LNCaP clone FGC (cell line): ENCODE measurements around the gene ENDOD1.
A peak's percentile ranks its signal among the peaks of the same experiment; 100 is the strongest.

Experiments
- DNase-seq: peaks from one replicate; pipeline ENCODE4 v3.0.0-alpha.2; 2011; ENCODE audit warnings: low read depth
- H3K4me3 ChIP-seq: 2 replicates; pipeline ENCODE4 v1.5.1; 2011; ENCODE audit warnings: mild to moderate bottlenecking, low read depth, low read length, control low read depth
- TF ChIP-seq, protein P1 (sequence below): IDR thresholded peaks from 2 replicates; pipeline ENCODE4 v1.5.1; 2012; ENCODE audit warnings: mild to moderate bottlenecking; ENCODE audit not compliant: control insufficient read depth, insufficient read depth; ENCODE audit errors: extremely low read depth

Gene ENDOD1

DNA sequence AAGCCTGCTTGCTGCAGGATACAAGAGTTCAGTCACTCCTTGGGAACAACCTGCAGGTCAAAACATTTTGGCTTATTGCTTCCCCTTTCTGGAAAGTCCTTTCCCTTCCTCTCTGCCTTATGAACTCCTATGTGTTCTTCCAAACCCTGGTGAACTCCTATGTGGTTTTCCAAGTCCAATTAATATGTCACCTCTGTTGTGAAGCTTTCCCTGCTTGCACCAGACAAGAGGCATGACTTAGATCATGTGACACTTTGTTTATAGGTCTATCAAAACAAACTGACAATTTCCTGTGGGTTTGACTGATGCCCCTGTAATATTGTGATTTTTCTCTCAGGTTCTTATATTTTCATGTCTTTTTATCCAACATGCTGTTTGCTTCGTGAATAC, 64.2 kb downstream of the ENDOD1 start:
- TF ChIP-seq, protein P1, sequence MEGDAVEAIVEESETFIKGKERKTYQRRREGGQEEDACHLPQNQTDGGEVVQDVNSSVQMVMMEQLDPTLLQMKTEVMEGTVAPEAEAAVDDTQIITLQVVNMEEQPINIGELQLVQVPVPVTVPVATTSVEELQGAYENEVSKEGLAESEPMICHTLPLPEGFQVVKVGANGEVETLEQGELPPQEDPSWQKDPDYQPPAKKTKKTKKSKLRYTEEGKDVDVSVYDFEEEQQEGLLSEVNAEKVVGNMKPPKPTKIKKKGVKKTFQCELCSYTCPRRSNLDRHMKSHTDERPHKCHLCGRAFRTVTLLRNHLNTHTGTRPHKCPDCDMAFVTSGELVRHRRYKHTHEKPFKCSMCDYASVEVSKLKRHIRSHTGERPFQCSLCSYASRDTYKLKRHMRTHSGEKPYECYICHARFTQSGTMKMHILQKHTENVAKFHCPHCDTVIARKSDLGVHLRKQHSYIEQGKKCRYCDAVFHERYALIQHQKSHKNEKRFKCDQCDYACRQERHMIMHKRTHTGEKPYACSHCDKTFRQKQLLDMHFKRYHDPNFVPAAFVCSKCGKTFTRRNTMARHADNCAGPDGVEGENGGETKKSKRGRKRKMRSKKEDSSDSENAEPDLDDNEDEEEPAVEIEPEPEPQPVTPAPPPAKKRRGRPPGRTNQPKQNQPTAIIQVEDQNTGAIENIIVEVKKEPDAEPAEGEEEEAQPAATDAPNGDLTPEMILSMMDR: no peak
- no peak for DNase-seq
- no peak overlapping the region for H3K4me3 ChIP-seq

DNA sequence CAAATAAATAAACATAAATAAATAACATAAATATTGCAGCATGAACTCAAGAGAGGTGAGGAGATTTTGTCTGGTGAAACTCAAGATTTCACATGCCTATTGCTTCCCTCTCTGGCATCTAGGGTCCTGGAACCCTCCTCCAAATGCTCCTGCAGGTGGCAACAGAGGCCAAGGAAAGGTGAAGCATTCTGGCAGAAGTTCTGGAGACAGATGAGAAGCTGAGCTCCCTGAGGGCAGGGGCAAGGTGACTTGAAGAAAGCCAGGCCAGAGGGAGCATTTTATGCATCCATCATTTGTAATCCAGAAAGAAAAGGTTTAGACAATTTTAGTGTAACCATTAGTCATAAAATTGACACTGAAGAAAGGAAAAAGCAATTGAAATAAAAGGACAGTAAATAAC, 64.9 kb downstream of the ENDOD1 start:
- TF ChIP-seq, protein P1: peak; percentile 86
- H3K4me3 ChIP-seq: no peak overlapping the region
- peak; percentile 50 for DNase-seq

DNA sequence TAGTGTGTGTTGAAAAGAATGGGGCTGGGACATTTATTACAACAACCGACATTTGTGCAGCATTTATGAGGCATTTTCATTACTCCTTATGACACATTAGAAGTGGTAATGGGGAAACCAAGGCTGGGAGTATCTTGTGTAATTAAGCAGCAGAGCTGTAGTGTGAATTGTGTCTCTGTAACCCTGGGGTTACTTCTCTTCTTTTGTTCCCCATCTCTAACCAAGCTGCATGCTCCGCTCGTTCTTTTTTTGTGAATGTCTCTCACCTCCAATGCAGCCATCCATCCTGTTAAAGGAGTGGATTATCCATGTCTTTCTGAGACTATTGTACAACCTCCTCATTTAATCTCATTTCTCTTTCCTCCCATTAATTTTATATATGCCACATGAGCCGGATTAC, 65.7 kb downstream of the ENDOD1 start:
- no peak for DNase-seq
- TF ChIP-seq, protein P1: no peak
- no peak overlapping the region for H3K4me3 ChIP-seq

DNA sequence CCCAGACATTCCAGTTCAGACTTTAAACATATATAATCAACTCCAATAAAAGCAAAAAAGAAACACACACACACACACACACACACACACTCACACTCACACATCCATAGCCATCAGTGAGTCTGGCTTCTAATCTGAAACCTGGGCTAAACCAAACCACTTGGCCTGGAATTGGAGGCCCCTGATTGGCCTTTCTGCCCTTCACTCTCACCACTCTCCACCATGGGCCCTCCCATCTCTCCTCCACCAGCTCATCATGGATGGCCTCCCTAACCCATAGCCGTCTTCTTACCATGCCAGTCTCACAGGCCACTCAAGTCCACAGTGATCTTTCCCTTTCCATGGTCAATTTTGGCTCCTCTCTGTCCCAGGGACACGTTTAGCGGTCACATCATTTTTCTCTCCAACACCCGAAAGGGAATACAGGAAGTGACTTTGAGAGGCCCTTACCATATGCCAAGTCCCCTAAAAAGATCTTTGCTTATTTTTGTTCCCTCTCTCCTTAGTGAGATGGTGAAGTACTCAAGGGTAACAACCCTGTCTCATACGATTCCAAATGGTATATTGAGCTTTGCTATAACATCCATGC, 66.6 kb downstream of the ENDOD1 start:
- no peak for DNase-seq
- TF ChIP-seq, protein P1: no peak
- no peak overlapping the region for H3K4me3 ChIP-seq

DNA sequence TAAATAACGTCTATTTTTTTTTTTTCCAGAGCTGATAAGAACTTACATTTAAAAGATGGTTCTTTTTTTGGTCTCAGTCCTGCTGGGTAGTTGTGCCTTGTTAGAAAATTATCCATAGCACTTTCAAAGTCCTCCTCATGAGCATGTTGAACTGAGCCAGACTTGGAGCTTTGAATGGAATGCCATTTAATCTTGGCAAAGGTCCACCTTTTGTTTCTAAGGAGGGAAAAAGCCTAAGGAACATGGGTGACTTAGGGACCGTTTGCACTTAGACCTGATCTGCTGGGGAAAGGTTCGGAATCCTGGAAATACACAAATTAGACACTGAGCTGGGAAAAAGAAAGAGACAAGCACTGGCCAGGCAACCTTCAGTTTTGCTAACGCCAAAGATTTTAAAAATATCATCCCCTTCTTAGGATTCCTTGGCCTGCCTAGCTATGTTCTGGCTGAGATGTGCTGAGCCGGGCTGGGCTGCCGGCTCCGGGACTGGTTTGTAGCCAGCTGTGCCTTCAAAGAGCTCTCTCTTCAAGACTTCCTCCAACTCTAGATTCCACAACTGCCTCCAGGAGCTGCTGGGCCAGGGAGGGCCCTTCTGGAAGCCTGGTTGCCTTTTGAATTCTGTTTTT, 67.4 kb downstream of the ENDOD1 start:
- H3K4me3 ChIP-seq: no peak overlapping the region
- TF ChIP-seq, protein P1: no peak
- DNase-seq: no peak

DNA sequence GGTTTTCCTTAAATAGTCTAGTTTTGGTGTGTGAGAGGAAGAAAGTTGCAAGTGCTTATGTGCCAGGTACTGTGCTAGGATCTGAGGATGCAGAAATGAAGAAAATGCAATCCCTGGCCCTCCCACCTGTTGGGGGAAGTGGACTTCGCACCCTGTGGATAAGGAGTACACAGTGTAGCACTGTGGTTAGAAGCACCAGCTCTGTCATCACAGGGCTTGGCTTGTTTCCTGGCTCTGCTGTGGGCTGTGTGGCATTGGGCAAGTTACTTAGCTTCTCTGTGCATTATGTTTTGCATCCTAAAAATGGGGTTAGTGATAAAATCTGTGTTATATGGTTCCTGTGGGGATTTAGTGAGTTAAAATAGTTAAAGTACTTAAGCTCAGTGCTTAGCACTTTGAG, 68.2 kb downstream of the ENDOD1 start:
- TF ChIP-seq, protein P1: no peak
- no peak overlapping the region for H3K4me3 ChIP-seq
- DNase-seq: no peak

DNA sequence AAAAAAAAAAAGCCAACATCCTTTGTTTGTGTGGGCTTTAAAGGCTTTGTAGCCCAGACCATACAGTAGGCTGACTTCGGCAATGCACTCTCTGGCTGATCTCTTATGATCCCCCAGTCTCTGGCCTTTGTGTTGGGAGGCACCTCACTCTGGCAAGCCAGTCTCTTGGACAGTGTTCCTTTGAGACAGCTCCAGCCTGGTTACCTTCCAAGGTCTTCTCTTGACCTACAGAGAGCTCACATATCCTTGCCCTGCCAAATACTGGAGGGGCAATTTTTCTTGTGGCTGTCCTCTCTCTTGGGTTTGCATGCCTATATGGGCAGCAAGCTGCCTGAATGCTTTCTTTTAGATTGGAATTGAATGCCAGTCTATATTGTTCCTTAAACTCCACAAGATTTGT, 71.6 kb downstream of the ENDOD1 start:
- no peak for DNase-seq
- H3K4me3 ChIP-seq: no peak overlapping the region
- TF ChIP-seq, protein P1: no peak
